ENCODE data around the gene CT45A3. TPM values are rescaled to one million over a fixed set of nuclear protein-coding genes. Genes with fewer than 3 reads are reported as not detected.
"Not testable (repeated sequence)": the region's sequence is repeated elsewhere in the genome, so short reads cannot be mapped to it uniquely, and the experiment has no call there.

CT45A3 gene
- not detected for total RNA-seq

- H3K9me3 Mint-ChIP-seq, H3K36me3 Mint-ChIP-seq, H3K4me3 Mint-ChIP-seq, DNase-seq, H3K4me1 Mint-ChIP-seq, H3K27me3 Mint-ChIP-seq, H3K27ac Mint-ChIP-seq: not testable (repeated sequence)
Observed at GRCh38 chrX:135768091-135768490, at the start of gene CT45A3. TSS of gene CT45A3 (minus strand) at chrX:135768191. CDS start at chrX:135764444, 3,747 bp downstream.

GRCh38 chrX:135802687-135803086, 34.7 kb upstream of the CT45A3 start, which contains the start of gene CT45A6:
TSS of gene CT45A6 (minus strand) at chrX:135802787. CDS start at chrX:135798993, 3,794 bp downstream.
- not testable (repeated sequence) for H3K9me3 Mint-ChIP-seq, H3K36me3 Mint-ChIP-seq, H3K4me3 Mint-ChIP-seq, DNase-seq, H3K4me1 Mint-ChIP-seq, H3K27me3 Mint-ChIP-seq, H3K27ac Mint-ChIP-seq

- H3K36me3 Mint-ChIP-seq, DNase-seq, H3K27me3 Mint-ChIP-seq, H3K27ac Mint-ChIP-seq, H3K4me1 Mint-ChIP-seq, H3K4me3 Mint-ChIP-seq, H3K9me3 Mint-ChIP-seq: not testable (repeated sequence)
Observed at GRCh38 chrX:135785403-135785802, 17.4 kb upstream of the CT45A3 start, which contains the start of gene CT45A5. TSS of gene CT45A5 (minus strand) at chrX:135785503. CDS start at chrX:135781729, 3,774 bp downstream.

- H3K4me3 Mint-ChIP-seq, H3K36me3 Mint-ChIP-seq, DNase-seq, H3K27ac Mint-ChIP-seq, H3K4me1 Mint-ChIP-seq, H3K27me3 Mint-ChIP-seq, H3K9me3 Mint-ChIP-seq: not testable (repeated sequence)
Observed at GRCh38 chrX:135744739-135745138, 23.3 kb downstream of the CT45A3 start.

- no peaks in the 10 kb centered on the region for H3K27me3 Mint-ChIP-seq
- H3K4me1 Mint-ChIP-seq, result no peaks in the 10 kb centered on the region
- H3K9me3 Mint-ChIP-seq, result no peaks in the 10 kb centered on the region
- no peak overlapping the region for H3K4me3 Mint-ChIP-seq
- no peaks in the 10 kb centered on the region for H3K36me3 Mint-ChIP-seq
- H3K27ac Mint-ChIP-seq, result no peak overlapping the region
- DNase-seq, result no peak
Observed at GRCh38 chrX:135741192-135741715, 26.7 kb downstream of the CT45A3 start.

GRCh38 chrX:135740681-135741149, 27.3 kb downstream of the CT45A3 start:
- H3K36me3 Mint-ChIP-seq, result no peaks in the 10 kb centered on the region
- peak; percentile 47 for DNase-seq
- no peaks in the 10 kb centered on the region for H3K27me3 Mint-ChIP-seq
- no peaks in the 10 kb centered on the region for H3K9me3 Mint-ChIP-seq
- H3K27ac Mint-ChIP-seq, result no peak overlapping the region
- H3K4me3 Mint-ChIP-seq, result peak overlapping the region; percentile 32
- H3K4me1 Mint-ChIP-seq, result no peaks in the 10 kb centered on the region

GRCh38 chrX:135737366-135738071, 30.5 kb downstream of the CT45A3 start:
- Mint-ChIP-seq H3K4me1 (no peaks in the 10 kb centered on the region), H3K9me3 (no peaks in the 10 kb centered on the region), H3K36me3 (no peaks in the 10 kb centered on the region), H3K4me3 (no peak overlapping the region), H3K27me3 (no peaks in the 10 kb centered on the region), H3K27ac (no peak overlapping the region)
- DNase-seq, result no peak

- not testable (repeated sequence) for H3K27me3 Mint-ChIP-seq, H3K27ac Mint-ChIP-seq, H3K4me1 Mint-ChIP-seq
Observed at GRCh38 chrX:135734666-135735065, 33.3 kb downstream of the CT45A3 start.

GRCh38 chrX:135713795-135714194, 54.2 kb downstream of the CT45A3 start:
- Mint-ChIP-seq H3K27me3 (no peaks in the 10 kb centered on the region), H3K27ac (no peak overlapping the region), H3K36me3 (no peaks in the 10 kb centered on the region), H3K9me3 (no peaks in the 10 kb centered on the region), H3K4me1 (no peaks in the 10 kb centered on the region), H3K4me3 (no peak overlapping the region)
- no peak for DNase-seq

More at GRCh38 chrX:135734666-135735065, 33.3 kb downstream of the CT45A3 start:
- not testable (repeated sequence) for H3K4me3 Mint-ChIP-seq, H3K36me3 Mint-ChIP-seq, DNase-seq, H3K9me3 Mint-ChIP-seq

- not testable (repeated sequence) for H3K9me3 Mint-ChIP-seq, H3K4me3 Mint-ChIP-seq, H3K4me1 Mint-ChIP-seq, H3K27ac Mint-ChIP-seq, H3K27me3 Mint-ChIP-seq, H3K36me3 Mint-ChIP-seq
- peak; percentile 33 for DNase-seq
Observed at GRCh38 chrX:135713183-135713689, 54.8 kb downstream of the CT45A3 start, which contains the start of gene CT45A1. TSS of gene CT45A1 (plus strand) at chrX:135713639. CDS start at chrX:135718941, 5,302 bp downstream.

Other genes with a start within 250 kb of the CT45A3 start
- gene INTS6L, start 247.5 kb downstream of the CT45A3 start, total RNA-seq, result 10 to 100 TPM; 17.2 to 22.2 TPM
- gene CT45A1, start 54.6 kb downstream of the CT45A3 start, total RNA-seq, result not detected
- gene CT45A5, start 17.3 kb upstream of the CT45A3 start, total RNA-seq, result not detected
- not detected for gene CT45A6, start 34.6 kb upstream of the CT45A3 start, total RNA-seq
- gene CT45A2, start 51.8 kb upstream of the CT45A3 start, total RNA-seq, result not detected
- not detected for gene CT45A7, start 69.1 kb upstream of the CT45A3 start, total RNA-seq
- not detected for gene CT45A8, start 86.3 kb upstream of the CT45A3 start, total RNA-seq
- gene CT45A9, start 103.6 kb upstream of the CT45A3 start, total RNA-seq, result not detected
- gene CT45A10, start 125.3 kb upstream of the CT45A3 start, total RNA-seq, result not detected
- not detected for gene SAGE1, start 125.5 kb upstream of the CT45A3 start, total RNA-seq
- gene MMGT1, start 205.8 kb upstream of the CT45A3 start, total RNA-seq, result 10 to 100 TPM; 20.4 to 20.5 TPM
- gene SLC9A6, start 217.2 kb upstream of the CT45A3 start, total RNA-seq, result 10 to 100 TPM; 10.7 to 11.7 TPM